CD4-positive, alpha-beta T cell treated with Interleukin-12 subunit alpha and Interleukin-12 subunit beta, for 1 hour (primary cell): ENCODE results near the gene MYH10.
A peak's percentile ranks its signal among the peaks of the same experiment; 100 is the strongest.

Experiments
- DNase-seq: peaks from one replicate; pipeline ENCODE4 v3.0.0-alpha.2; 2020

MYH10 gene

DNA sequence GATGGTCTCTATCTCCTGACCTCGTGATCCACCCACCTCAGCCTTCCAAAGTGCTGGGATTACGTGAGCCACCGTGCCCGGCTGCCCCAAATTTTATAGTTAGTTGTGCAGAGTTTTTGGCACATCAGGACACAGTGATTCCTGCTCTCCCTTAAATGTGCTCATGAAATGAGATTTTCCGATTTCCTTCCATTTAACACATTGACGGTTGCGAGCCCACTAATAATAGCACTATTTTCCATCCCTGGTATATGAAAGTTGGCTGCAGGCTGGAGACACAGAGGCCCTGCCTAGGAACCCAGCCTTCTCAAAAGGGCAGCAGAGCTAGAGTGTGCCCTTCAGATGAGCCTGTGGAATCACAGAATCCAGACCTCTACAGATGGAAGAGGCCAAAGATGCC is 17.4 kb upstream of the MYH10 start:
- DNase-seq: no peak

- no peak for DNase-seq
Measured at GRCh38 chr17:8647202-8647601, 16.7 kb upstream of the MYH10 start.

DNA sequence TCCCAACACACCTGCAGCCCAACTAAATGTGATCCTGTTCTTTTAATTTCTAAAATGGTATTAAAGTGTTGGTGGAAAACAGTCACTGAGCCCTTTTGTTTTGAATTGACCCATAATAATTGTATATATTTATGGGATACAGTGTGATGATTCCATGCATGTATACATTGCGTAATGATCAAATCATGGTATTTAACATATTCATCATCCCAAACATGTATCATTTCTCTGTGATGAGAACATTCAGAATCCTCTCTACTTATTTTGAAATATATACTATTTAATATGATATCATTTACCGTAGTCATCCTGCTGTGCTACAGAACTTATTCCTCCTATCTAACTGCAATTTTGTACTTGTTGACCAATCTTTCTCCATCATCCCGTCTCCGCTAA is 14.0 kb upstream of the MYH10 start:
- no peak for DNase-seq

DNA sequence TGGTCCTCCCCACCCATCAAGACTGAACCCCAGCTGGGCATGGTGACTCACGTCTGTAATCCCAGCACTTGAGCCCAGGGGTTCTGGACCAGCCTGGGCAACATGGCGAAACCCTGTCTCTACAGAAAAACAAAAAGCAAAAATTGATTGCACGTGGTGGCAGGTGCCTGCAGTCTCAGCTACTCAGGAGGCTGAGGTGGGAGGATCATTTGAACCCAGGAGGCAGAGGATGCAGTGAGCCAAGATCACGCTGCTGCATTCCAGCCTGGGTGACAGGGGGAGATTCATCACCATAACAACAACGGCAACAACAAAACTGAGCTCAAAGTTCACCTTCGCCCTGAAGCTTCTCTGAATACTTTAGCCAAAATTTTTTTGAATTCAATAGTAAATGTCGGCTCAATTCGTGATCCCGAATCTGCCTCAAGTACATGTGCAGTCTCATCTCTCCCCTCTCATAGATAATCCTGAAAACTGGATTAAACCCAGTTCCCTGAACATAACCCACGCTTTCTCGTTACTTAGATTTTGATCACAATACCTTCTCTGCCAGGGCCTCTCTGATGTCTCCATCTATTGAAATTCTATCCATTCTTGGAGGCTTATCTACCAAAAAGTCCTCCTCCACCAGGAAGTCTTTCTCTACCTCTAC is 13.5 kb upstream of the MYH10 start:
- DNase-seq: no peak

DNA sequence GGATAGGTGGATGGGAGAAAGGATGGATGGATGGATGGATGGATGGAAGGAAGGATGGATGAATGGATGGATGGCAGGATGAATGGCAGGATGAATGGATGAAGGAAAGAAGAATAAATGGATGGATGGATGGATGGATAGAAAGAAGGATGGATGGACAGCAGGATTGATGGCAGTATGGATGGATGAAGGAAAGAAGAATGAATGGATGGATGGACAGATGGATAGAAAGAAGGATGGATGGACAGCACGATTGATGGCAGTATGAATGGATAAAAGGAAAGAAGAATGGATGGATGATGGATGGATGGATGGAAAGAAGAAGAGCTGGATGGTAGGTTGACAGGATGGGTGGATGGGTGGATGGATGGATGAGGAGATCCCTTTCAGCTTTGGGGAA is 9.2 kb upstream of the MYH10 start:
- DNase-seq: no peak

GRCh38 chr17:8632061-8632460 is 1.5 kb upstream of the MYH10 start:
- no peak for DNase-seq

DNA sequence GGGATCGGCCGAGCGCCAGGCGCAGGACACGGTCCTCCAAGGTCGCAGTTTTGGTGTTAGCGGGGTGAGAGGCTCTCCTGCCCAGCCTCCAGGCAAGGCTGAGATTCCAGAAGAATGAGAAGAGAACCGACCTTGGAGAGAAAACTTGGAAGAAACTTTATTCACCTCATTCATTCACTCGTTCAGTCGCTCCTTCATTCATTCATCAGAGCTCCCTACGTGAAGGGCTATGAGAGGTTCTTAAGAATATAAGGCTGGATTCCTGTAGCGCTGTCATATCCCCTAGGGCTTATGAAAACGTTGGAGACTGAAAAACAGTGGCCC is 991 bp upstream of the MYH10 start:
- DNase-seq: no peak

- DNase-seq: peak; percentile 89
Measured at GRCh38 chr17:8630802-8631553, 453 bp upstream of the MYH10 start.

- DNase-seq: peak; percentile 2
Measured at GRCh38 chr17:8629371-8630226, 926 bp downstream of the MYH10 start.

DNA sequence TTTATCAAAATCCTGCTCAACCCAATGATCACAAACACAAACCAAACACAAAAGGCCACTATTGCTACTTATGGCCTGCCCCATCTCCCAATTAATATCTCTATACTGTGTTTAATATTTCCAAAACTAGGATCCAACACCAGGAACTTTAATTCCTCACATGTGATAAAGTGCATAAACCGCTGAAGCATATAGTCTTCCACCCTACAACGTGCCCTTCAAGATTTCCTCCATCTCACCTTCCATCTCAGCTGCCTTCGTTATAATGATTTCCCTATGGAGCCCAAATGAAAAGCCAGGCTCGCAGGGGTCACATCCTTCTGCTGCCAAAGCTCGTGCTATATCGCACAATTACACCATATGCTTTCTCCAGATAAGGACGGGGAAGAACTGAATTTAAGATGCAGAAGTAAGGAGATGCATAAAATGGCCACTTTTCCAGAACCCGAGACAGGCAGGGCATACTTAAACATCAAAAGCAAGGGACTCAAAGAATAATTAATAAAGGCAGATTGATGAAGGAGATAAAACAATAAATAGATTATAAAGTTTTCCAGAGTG is 1.8 kb downstream of the MYH10 start:
- no peak for DNase-seq

- no peak for DNase-seq
Measured at GRCh38 chr17:8628172-8628571, 2.4 kb downstream of the MYH10 start.

DNA sequence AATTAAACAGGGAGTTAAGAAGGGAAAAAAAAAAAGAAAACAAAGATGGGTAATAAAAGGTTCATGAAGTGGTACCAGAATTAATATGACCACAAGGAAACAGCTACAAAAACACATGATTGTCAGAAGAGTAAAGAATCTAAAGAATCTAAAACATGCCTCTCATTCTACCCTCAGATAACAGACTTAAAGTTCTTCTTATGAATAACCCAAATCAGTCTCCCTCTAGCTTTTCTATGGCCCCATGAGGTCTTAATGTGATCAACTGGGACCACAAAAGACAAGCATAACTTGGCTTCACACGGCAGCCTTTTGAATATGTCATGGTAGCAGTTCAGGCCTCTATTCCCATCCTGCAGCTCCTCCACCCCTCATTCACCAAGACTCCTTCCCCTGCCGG is 6.9 kb downstream of the MYH10 start:
- no peak for DNase-seq

DNA sequence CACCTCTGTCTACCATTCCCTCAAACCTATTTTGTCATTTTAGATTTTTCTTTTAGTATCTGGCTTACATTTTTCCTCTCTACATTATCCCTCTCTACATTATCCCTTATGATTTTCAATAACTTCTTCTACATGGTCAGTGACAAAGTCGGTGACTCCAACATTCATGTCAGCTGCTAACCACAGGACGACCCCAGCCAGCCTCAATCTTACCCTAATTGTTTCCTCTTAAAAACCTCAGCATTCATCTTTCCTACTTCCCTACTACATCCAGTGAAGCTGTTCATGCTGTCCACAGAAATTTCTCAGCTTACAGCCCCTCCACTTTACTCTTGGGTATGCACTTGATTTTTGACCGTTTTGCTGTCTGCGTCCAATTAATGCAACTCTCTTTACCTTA is 8.3 kb downstream of the MYH10 start:
- DNase-seq: no peak

DNA sequence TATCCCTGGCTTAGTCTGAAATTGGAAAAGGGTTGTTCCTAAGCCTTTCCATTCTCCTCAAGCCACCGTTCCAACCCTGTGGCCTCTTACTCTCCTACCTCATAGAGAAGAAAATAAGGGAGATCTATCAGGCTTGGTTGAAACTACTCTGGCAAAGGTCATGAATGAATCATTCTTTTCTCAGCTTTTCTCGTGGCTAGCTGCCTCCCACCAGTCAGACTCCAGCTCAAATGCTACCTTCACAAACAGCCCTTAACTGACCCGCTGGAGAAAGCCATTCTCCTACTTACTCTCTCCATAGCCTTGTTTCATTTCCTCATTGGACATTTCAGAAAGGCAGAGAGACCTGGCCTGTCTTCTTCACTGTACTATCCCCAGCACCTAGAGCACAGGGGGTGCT is 8.9 kb downstream of the MYH10 start:
- no peak for DNase-seq

DNA sequence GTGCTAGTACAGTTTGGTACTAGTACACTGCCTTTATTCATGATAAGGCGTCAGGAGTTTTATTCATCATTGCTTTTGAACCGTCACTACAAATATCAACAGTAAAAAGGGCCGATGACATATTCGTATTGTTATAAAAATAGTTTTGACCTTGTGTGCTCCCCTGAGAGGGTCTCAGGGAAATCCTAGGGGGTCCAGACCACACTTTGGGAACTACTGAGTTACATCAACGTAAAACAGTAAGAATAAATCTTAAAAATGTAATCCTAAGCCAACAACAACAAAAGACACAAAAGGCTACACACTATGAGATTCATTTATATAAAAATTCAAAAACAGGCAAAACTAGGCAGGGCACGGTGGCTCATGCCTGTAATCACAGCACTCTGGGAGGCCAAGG is 11.2 kb downstream of the MYH10 start:
- DNase-seq: no peak

DNA sequence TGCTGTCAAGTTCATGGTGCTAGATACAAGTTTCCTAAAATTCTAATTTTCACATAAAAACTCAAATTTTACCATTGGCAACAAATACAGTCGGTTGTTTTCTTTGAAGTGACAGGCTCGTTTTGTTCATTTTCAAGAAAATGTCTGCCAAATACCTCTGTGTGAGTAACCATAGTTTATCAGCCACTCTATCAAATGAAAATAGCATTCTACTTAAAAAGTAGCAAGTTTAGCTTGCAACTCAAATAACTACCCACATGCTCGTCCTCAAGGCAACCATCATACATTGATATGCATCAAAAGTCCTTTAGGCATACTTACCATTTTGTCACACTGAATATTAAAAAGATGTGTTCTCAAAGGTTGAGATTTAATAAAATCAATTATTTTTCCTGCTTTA is 11.7 kb downstream of the MYH10 start:
- DNase-seq: no peak

DNA sequence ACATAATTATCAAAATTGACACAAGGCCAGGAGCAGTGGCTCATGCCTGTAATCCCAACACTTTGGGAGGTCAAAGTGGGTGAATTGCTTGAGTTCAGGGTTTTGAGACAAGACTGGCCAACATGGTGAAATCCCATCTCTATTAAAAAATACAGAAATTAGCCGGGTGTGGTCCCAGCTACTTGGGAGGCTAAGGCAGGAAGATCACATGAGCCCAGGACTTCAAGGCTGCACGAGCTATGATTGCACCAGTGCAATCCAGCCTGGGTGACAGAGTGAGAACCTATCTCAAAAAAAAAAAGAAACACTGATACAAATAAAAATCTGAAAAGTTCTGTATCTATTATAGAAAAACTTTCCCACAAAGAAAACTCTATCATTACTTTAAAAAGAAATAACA is 15.5 kb downstream of the MYH10 start:
- no peak for DNase-seq

DNA sequence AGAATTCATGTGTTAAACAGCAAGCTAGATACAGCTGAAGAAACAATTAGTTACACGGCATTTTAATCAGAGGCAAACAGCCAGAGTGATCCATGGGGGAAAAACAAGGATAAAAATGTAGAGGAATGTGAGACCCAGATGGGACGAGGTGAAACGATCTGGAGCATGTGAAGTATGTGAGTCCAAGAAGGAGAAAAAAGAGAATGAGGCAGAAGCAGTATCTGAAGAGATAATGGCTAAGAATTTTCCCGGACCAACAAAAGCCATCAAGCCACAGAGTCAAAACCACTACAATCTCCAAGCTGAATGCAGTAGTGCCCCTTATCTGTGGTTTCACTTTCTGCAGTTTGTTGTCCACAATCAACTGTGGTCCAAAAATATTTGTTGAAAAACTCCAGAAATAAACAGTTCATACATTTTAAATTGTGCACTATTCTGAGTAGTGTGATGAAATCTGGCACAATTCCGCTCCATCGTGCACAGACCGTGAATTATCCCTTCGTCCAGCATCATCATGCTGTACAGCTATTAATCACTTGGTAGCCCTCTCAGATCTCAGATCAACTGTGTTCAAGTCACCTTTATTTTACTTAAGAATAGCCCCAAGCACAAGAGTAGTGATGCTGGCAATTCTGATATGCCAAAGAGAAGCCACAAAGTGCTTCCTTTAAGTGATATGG is 18.8 kb downstream of the MYH10 start:
- no peak for DNase-seq

GRCh38 chr17:8611137-8611536 is 19.4 kb downstream of the MYH10 start:
- DNase-seq: no peak

DNA sequence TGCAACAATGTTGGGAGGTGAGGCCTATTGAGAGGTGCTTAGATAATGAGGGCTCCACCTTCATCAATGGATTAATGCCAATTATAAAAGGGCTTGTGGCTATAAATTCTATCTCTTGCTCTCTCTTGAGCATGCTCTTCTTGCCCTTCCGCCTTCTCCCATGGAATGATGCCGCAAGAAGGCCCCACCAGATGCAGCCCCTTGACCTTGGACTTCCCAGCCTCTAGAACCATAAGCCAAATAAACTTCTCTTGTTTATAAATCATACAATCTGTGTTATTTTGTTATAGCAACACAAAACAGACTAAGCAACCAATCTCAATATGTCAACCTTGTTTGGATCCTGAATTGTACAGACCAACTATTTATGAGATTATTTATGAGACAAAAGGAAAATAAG is 20.0 kb downstream of the MYH10 start:
- no peak for DNase-seq

- DNase-seq: no peak
Measured at GRCh38 chr17:8609910-8610309, 20.6 kb downstream of the MYH10 start.

- no peak for DNase-seq
Measured at GRCh38 chr17:8608001-8608400, 22.5 kb downstream of the MYH10 start.

- DNase-seq: no peak
Measured at GRCh38 chr17:8606401-8606800, 24.1 kb downstream of the MYH10 start.
